IMR-90 (cell line): Measurements from ENCODE around the gene SFPQ. TPM values are rescaled to one million over a fixed set of nuclear protein-coding genes. Genes with fewer than 3 reads are reported as not detected.

ENCODE experiments used
- ATAC-seq: fragments of 200-7000 bp; cut with Tn5 transposase; 2 replicates; pipeline ENCODE4 v1.9.1; 2020; ENCODE audit warnings: low read depth, mild to moderate bottlenecking, moderate library complexity
- BruUV-seq: library from RNA; stranded (reverse); fragments of 400-500 nt; replicated peaks from 2 replicates; lab custom pipeline; 2021; lab: Mats Ljungman, UMichigan
- CTCF ChIA-PET: fragments of 300-600 bp; formaldehyde crosslinking; extraction: SDS; loops from one replicate; lab custom pipeline; 2021; ENCODE audit warnings: antibody characterized with exemption; lab: Yijun Ruan, JAX
- POLR2A ChIA-PET: fragments of 300-600 bp; sonication (Branson Sonifier 250); formaldehyde crosslinking; loops from one replicate; lab custom pipeline; 2022; ENCODE audit warnings: antibody characterized with exemption; ENCODE audit not compliant: unreplicated experiment; lab: Charles Lee
- DNase-seq: peaks from one replicate; pipeline ENCODE4 v3.0.0; 2013
- H2AFZ ChIP-seq: replicated peaks from 2 replicates; pipeline ENCODE3; 2013; ENCODE audit warnings: low read length, mild to moderate bottlenecking; ENCODE audit not compliant: poor library complexity
- H2AK5ac ChIP-seq: 2 replicates; pipeline ENCODE4 v1.6.1; 2013; ENCODE audit warnings: low read depth, low read length, inconsistent platforms
- H2AK9ac ChIP-seq: replicated peaks from 2 replicates; pipeline ENCODE3; 2013; ENCODE audit warnings: mild to moderate bottlenecking, low read depth, low read length, moderate library complexity; ENCODE audit not compliant: poor library complexity
- H2BK120ac ChIP-seq: 2 replicates; pipeline ENCODE4 v1.6.1; 2013; ENCODE audit warnings: low read depth, low read length, inconsistent platforms
- H2BK15ac ChIP-seq: 3 replicates; pipeline ENCODE4 v1.6.1; 2013; ENCODE audit warnings: low read depth, low read length, inconsistent platforms
- H2BK20ac ChIP-seq: 2 replicates; pipeline ENCODE4 v1.6.1; 2013; ENCODE audit warnings: low read depth, mild to moderate bottlenecking, inconsistent platforms, low read length, moderate library complexity
- H2BK5ac ChIP-seq: 2 replicates; pipeline ENCODE4 v1.6.1; 2013; ENCODE audit warnings: mild to moderate bottlenecking, low read depth, low read length, inconsistent platforms; ENCODE audit not compliant: poor library complexity, severe bottlenecking
- H3K14ac ChIP-seq: replicated peaks from 2 replicates; pipeline ENCODE4 v1.6.1; 2013; ENCODE audit warnings: low read depth, low read length, inconsistent platforms
- H3K18ac ChIP-seq: 2 replicates; pipeline ENCODE4 v1.6.1; 2013; ENCODE audit warnings: low read depth, low read length, control low read depth
- H3K23ac ChIP-seq: 2 replicates; pipeline ENCODE4 v1.6.1; 2013; ENCODE audit warnings: low read depth, low read length, inconsistent platforms
- H3K27ac ChIP-seq: 2 replicates; pipeline ENCODE4 v1.5.1; 2013; ENCODE audit warnings: mild to moderate bottlenecking, control low read depth, low read length; ENCODE audit not compliant: insufficient read depth
- H3K27me3 ChIP-seq: 2 replicates; pipeline ENCODE4 v1.6.1; 2013; ENCODE audit warnings: low read length; ENCODE audit not compliant: control insufficient read depth, insufficient read depth
- H3K36me3 ChIP-seq: 2 replicates; pipeline ENCODE4 v1.6.1; 2013; ENCODE audit warnings: low read length, mixed read lengths; ENCODE audit not compliant: control insufficient read depth, insufficient read depth
- H3K4ac ChIP-seq: 2 replicates; pipeline ENCODE4 v1.6.1; 2013; ENCODE audit warnings: low read depth, low read length, inconsistent platforms
- H3K4me1 ChIP-seq: 2 replicates; pipeline ENCODE4 v1.6.1; 2013; ENCODE audit warnings: low read length, mixed read lengths; ENCODE audit not compliant: control insufficient read depth, insufficient read depth
- H3K4me2 ChIP-seq: 2 replicates; pipeline ENCODE4 v1.6.1; 2013; ENCODE audit warnings: low read depth, mild to moderate bottlenecking, control low read depth, low read length, moderate library complexity
- H3K4me3 ChIP-seq: 2 replicates; pipeline ENCODE4 v1.5.1; 2013; ENCODE audit warnings: low read depth, mild to moderate bottlenecking, control low read depth, low read length, moderate library complexity; ENCODE audit not compliant: insufficient read depth
- H3K56ac ChIP-seq: 2 replicates; pipeline ENCODE4 v1.6.1; 2013; ENCODE audit warnings: low read length, inconsistent platforms; ENCODE audit not compliant: insufficient read depth; ENCODE audit errors: extremely low read depth
- H3K79me1 ChIP-seq, 2 experiments: 2 replicates each; pipeline ENCODE4 v1.6.1; 2013; ENCODE audit warnings: low read length in 2 of 2, inconsistent platforms in 1 of 2, low read depth in 1 of 2
- H3K9ac ChIP-seq: 2 replicates; pipeline ENCODE4 v1.6.1; 2013; ENCODE audit warnings: low read depth, low read length, control low read depth
- H3K9me1 ChIP-seq: 2 replicates; pipeline ENCODE4 v1.6.1; 2013; ENCODE audit warnings: low read length, inconsistent platforms; ENCODE audit not compliant: insufficient read depth
- H3K9me3 ChIP-seq: 2 replicates; pipeline ENCODE4 v1.6.1; 2013; ENCODE audit warnings: low read length; ENCODE audit not compliant: control insufficient read depth, insufficient read depth
- H4K20me1 ChIP-seq: 2 replicates; pipeline ENCODE4 v1.6.1; 2013; ENCODE audit warnings: low read length, inconsistent platforms; ENCODE audit not compliant: insufficient read depth
- H4K5ac ChIP-seq: 2 replicates; pipeline ENCODE4 v1.6.1; 2013; ENCODE audit warnings: mild to moderate bottlenecking, low read depth, low read length, control low read depth
- H4K8ac ChIP-seq, 2 experiments: 2 replicates each; pipeline ENCODE4 v1.6.1; 2013; ENCODE audit warnings: low read depth in 2 of 2, low read length in 2 of 2, control low read depth in 1 of 2, inconsistent platforms in 1 of 2
- H4K91ac ChIP-seq: 2 replicates; pipeline ENCODE4 v1.6.1; 2013; ENCODE audit warnings: low read depth, low read length, inconsistent platforms; ENCODE audit not compliant: insufficient read depth
- CEBPB ChIP-seq: IDR thresholded peaks from 2 replicates; pipeline ENCODE4 v1.6.1; 2012; ENCODE audit warnings: low read depth, low read length, improper control_type of control experiment
- MAFK ChIP-seq: IDR thresholded peaks from 2 replicates; pipeline ENCODE4 v1.6.1; 2012; ENCODE audit warnings: low read depth, low read length, improper control_type of control experiment
- MAZ ChIP-seq: IDR thresholded peaks from 2 replicates; pipeline ENCODE4 v1.6.1; 2012; ENCODE audit warnings: low read depth, mild to moderate bottlenecking, low read length, improper control_type of control experiment, moderate library complexity, borderline replicate concordance
- MXI1 ChIP-seq: IDR thresholded peaks from 2 replicates; pipeline ENCODE4 v1.6.1; 2012; ENCODE audit warnings: low read depth, mild to moderate bottlenecking, low read length, moderate library complexity, borderline replicate concordance
- POLR2A ChIP-seq: IDR thresholded peaks from 2 replicates; pipeline ENCODE4 v1.6.1; 2012; ENCODE audit warnings: mild to moderate bottlenecking, low read depth, low read length
- RAD21 ChIP-seq: IDR thresholded peaks from 2 replicates; pipeline ENCODE4 v1.6.1; 2012; ENCODE audit warnings: low read length, improper control_type of control experiment
- RCOR1 ChIP-seq: IDR thresholded peaks from 2 replicates; pipeline ENCODE4 v1.6.1; 2012; ENCODE audit warnings: mild to moderate bottlenecking, low read length, improper control_type of control experiment; ENCODE audit not compliant: insufficient replicate concordance
- RFX5 ChIP-seq: IDR thresholded peaks from 2 replicates; pipeline ENCODE4 v1.8.0; 2012; ENCODE audit warnings: low read depth, mild to moderate bottlenecking, low read length, moderate library complexity
- SMC3 ChIP-seq: fragments of 150-350 bp; IDR thresholded peaks from 2 replicates; pipeline ENCODE4 v1.6.1; 2016; ENCODE audit warnings: low read depth, mild to moderate bottlenecking, antibody characterized with exemption, low read length, moderate library complexity
- WGBS, 2 experiments: methylation state at CpG; one replicate each; pipeline versions ENCODE4 v1.1.5 to v1.1.7; 2013; ENCODE audit warnings: missing lambda C conversion rate in 2 of 2; ENCODE audit not compliant: insufficient read length in 1 of 2; ENCODE audit errors: extremely low coverage in 2 of 2; 5-methylcytosine and 5-hydroxymethylcytosine counted together
- dilution Hi-C: fragments of 300-500 bp; cut with HindIII; formaldehyde crosslinking; loops from one replicate; pipeline ENCODE4 v1.14.3; 2018; ENCODE audit warnings: low sequenced_read_pairs; ENCODE audit not compliant: unreplicated experiment
- in situ Hi-C: fragments of 300-500 bp; cut with MboI; formaldehyde crosslinking; loops from 3 replicates; pipeline ENCODE4 v1.14.3; 2019; ENCODE audit warnings: low sequenced_read_pairs, inconsistent platforms, mixed read lengths
- intact Hi-C: fragments of 100-400 bp; cut with micrococcal nuclease; formaldehyde crosslinking; loops from 2 replicates; pipeline ENCODE4 v1.10.0; 2022
- polyA plus RNA-seq, 3 experiments: library from polyadenylated mRNA; depleted of rRNA; stranded (reverse); fragments of >200 nt; gene quantifications; 2 replicates each; pipeline ENCODE4 v1.2.3, GENCODE V29; 2012; ENCODE audit warnings: low replicate concordance in 1 of 3
- total RNA-seq: library from RNA; depleted of rRNA; stranded (reverse); fragments of >200 nt; gene quantifications from 2 replicates; pipeline ENCODE4 v1.2.3, GENCODE V29; 2012
- TF ChIP-seq, protein P1 (sequence below): fragments of 150-350 bp; IDR thresholded peaks from 2 replicates; pipeline ENCODE4 v1.6.1; 2017; ENCODE audit warnings: mild to moderate bottlenecking, antibody characterized with exemption, low read length, low read depth
- TF ChIP-seq, protein P2 (sequence below): conservative IDR thresholded peaks from 2 replicates; pipeline ENCODE4 v1.5.1; 2012; ENCODE audit warnings: mild to moderate bottlenecking, low read depth, low read length, improper control_type of control experiment
- TF ChIP-seq, protein P3 (sequence below): fragments of 150-350 bp; IDR thresholded peaks from 2 replicates; pipeline ENCODE4 v1.6.1; 2016; ENCODE audit warnings: low read depth, mild to moderate bottlenecking, low read length, moderate library complexity, borderline replicate concordance

Gene SFPQ
- total and polyA plus RNA-seq, 2 of the 4 experiments (the other 2 are of a cell fraction), result 53.9 to 121 TPM

DNA sequence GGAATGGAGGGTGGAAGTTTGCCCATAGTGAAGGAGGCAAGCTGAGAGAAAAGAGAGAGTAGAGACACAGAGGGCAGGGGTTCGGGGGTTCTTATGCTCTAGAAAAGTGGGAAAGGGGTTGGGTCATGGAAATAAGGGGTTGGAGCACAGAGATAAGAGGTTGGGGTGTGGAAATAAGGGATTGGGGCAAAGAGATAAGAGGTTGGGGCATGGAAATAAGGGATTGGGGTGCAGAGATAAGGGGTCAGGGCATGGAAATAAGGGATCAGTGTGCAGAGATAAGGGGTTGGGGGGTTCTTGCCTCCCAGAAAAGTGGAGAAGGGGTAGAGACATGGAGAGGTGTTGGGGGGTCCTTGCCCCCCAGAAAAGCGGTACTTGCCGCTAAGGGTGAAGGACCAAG, 56.2 kb downstream of the SFPQ start:
- Histone ChIP-seq H3K27ac (no peak overlapping the region), H2AK9ac (no peak overlapping the region), H3K4ac (no peak overlapping the region), H2BK120ac (no peak overlapping the region), H4K8ac (no peak overlapping the region), H4K91ac (no peak overlapping the region), H2BK15ac (no peak overlapping the region), H2AK5ac (no peak overlapping the region), H4K5ac (no peak overlapping the region), H3K14ac (no peak overlapping the region), H2BK20ac (no peak overlapping the region), H2AFZ (no peak overlapping the region), H3K4me2 (no peak overlapping the region), H3K4me1 (no peaks in the 10 kb centered on the region), H3K36me3 (no peaks in the 10 kb centered on the region), H3K9ac (no peak overlapping the region), H2BK5ac (no peak overlapping the region), H3K4me3 (no peak overlapping the region), H4K20me1 (no peaks in the 10 kb centered on the region), H3K79me1 (no peaks in the 10 kb centered on the region), H3K18ac (no peak overlapping the region), H3K56ac (no peak overlapping the region), H3K23ac (no peak overlapping the region), H3K9me1 (no peaks in the 10 kb centered on the region), H3K27me3 (no peaks in the 10 kb centered on the region), H3K9me3 (no peaks in the 10 kb centered on the region)
- in situ Hi-C loops (no loop called here), dilution Hi-C loops (no loop called here), intact Hi-C loops (no loop called here)
- TF ChIP-seq, protein P1, sequence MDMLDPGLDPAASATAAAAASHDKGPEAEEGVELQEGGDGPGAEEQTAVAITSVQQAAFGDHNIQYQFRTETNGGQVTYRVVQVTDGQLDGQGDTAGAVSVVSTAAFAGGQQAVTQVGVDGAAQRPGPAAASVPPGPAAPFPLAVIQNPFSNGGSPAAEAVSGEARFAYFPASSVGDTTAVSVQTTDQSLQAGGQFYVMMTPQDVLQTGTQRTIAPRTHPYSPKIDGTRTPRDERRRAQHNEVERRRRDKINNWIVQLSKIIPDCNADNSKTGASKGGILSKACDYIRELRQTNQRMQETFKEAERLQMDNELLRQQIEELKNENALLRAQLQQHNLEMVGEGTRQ, result no peak
- no peak for TF ChIP-seq MAZ
- TF ChIP-seq RCOR1, result no peak
- no peak for TF ChIP-seq RFX5
- TF ChIP-seq POLR2A, result no peak
- TF ChIP-seq SMC3, result no peak
- TF ChIP-seq MXI1, result no peak
- no peak for TF ChIP-seq RAD21
- TF ChIP-seq, protein P2, sequence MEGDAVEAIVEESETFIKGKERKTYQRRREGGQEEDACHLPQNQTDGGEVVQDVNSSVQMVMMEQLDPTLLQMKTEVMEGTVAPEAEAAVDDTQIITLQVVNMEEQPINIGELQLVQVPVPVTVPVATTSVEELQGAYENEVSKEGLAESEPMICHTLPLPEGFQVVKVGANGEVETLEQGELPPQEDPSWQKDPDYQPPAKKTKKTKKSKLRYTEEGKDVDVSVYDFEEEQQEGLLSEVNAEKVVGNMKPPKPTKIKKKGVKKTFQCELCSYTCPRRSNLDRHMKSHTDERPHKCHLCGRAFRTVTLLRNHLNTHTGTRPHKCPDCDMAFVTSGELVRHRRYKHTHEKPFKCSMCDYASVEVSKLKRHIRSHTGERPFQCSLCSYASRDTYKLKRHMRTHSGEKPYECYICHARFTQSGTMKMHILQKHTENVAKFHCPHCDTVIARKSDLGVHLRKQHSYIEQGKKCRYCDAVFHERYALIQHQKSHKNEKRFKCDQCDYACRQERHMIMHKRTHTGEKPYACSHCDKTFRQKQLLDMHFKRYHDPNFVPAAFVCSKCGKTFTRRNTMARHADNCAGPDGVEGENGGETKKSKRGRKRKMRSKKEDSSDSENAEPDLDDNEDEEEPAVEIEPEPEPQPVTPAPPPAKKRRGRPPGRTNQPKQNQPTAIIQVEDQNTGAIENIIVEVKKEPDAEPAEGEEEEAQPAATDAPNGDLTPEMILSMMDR, result no peak
- TF ChIP-seq, protein P3, sequence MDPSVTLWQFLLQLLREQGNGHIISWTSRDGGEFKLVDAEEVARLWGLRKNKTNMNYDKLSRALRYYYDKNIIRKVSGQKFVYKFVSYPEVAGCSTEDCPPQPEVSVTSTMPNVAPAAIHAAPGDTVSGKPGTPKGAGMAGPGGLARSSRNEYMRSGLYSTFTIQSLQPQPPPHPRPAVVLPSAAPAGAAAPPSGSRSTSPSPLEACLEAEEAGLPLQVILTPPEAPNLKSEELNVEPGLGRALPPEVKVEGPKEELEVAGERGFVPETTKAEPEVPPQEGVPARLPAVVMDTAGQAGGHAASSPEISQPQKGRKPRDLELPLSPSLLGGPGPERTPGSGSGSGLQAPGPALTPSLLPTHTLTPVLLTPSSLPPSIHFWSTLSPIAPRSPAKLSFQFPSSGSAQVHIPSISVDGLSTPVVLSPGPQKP, result no peak
- TF ChIP-seq CEBPB, result no peak
- TF ChIP-seq MAFK, result no peak
- BruUV-seq, result no TSS peak
- CTCF ChIA-PET, result no interaction called here
- POLR2A ChIA-PET, result no interaction called here
- DNase-seq, result no peak
- WGBS, 2 experiments, result 100% methylated on average over 1 of the region's 3 CpGs; no CpG with 5 or more reads in 1 of the 2 experiments
- no peak for ATAC-seq
